ENCODE measurements around the gene COL4A2.

COL4A2 gene

DNA sequence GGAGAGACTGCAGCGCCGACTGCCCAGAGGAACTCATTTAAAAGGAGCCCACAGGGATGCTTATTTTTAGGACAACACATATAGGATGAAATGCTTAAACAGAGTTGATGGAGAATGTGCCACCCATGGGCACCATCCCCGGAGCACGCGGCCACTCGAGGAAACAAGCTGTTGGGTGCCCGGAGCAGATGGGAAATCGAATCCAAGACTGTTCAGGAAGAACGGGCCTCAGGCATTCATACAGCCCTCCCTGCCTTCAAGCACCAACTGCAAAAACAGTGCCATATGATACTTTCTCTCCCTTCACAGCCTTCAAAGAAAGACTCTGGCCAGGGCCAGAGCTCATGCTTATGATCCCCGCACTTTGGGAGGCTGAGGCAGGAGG, 214.2 kb downstream of the COL4A2 start:
- TF ChIP-seq CTCF (IDR thresholded peaks at IDR 0.05; ENCODE audit: low read depth, low read length, missing control alignments) = no peak
- no peak for DNase-seq (ENCODE audit: low read depth)
- H3K4me3 ChIP-seq (ENCODE audit: low read depth, low read length) = no peak overlapping the region

DNA sequence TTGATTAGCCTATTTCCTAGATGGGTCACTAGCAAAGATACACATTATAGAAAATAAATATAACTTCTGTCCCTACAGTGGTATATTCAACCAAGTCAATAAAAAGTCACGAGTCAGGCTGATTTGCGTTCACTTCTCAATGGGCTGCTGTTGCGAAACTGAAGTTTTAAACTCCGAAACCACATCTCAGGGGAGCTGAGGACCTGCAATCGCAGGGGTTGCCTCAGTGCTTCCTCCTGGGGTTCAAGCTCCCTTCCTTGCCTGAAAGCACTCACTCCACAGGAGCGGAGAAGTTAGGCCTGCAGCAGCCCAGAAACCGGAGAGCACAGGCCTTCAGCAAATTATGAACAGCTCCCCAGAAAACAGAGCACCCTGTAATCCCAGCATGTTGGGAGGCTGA, 214.9 kb downstream of the COL4A2 start:
- DNase-seq (ENCODE audit: low read depth) = peak; percentile 10
- no peak for TF ChIP-seq CTCF (IDR thresholded peaks at IDR 0.05; ENCODE audit: low read depth, low read length, missing control alignments)
- H3K4me3 ChIP-seq (ENCODE audit: low read depth, low read length) = no peak overlapping the region

GRCh38 chr13:110522721-110523120, 215.6 kb downstream of the COL4A2 start:
- no peak overlapping the region for H3K4me3 ChIP-seq (ENCODE audit: low read depth, low read length)
- TF ChIP-seq CTCF (IDR thresholded peaks at IDR 0.05; ENCODE audit: low read depth, low read length, missing control alignments) = no peak
- no peak for DNase-seq (ENCODE audit: low read depth)

GRCh38 chr13:110523180-110523579, 216.1 kb downstream of the COL4A2 start:
- no peak for DNase-seq (ENCODE audit: low read depth)
- no peak overlapping the region for H3K4me3 ChIP-seq (ENCODE audit: low read depth, low read length)
- TF ChIP-seq CTCF (IDR thresholded peaks at IDR 0.05; ENCODE audit: low read depth, low read length, missing control alignments) = no peak

DNA sequence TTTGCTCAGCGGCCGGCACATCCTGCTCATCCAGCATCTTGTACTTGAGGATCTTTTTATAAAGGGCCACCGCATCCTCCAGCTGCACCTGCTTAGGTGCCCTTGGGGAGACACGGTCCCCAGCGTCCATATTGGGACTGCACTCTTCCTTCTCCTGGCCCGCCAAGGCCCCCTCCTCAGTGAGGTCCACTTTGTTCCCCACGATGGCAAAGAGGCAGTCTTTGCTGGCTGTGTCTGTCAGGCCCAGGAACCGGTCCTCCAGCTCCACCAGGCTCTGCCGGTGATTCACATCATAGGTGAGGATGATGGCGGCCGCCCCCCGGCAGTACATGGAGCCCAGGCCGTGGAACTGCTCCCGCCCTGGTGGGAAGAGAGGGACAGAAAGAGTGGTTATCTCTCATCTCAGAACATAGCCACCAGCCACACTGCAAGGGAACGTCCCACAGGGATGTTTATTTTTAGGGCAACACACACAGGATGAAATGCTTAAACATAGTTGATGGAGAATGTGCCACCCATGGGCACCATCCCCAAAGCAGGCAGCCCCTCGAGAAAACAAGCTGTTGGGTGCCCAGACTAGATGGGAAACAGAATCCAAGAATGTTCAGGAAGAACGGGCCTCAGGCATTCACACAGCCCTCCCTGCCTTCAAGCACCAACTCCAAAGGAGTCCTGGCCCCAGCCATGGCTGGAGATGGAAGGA, 216.9 kb downstream of the COL4A2 start:
- TF ChIP-seq CTCF (IDR thresholded peaks at IDR 0.05; ENCODE audit: low read depth, low read length, missing control alignments) = no peak
- no peak for DNase-seq (ENCODE audit: low read depth)
- H3K4me3 ChIP-seq (ENCODE audit: low read depth, low read length) = no peak overlapping the region

- no peak for DNase-seq (ENCODE audit: low read depth)
- H3K4me3 ChIP-seq (ENCODE audit: low read depth, low read length) = no peak overlapping the region
- no peak for TF ChIP-seq CTCF (IDR thresholded peaks at IDR 0.05; ENCODE audit: low read depth, low read length, missing control alignments)
Measured at GRCh38 chr13:110524541-110525257, 217.6 kb downstream of the COL4A2 start.
